H1 (cell line): ENCODE results near the gene NFATC1. TPM values are rescaled to one million over a fixed set of nuclear protein-coding genes. Genes with fewer than 3 reads are reported as not detected.

ENCODE experiments used
- CTCF ChIA-PET: fragments of 300-600 bp; sonication (Branson Sonifier 250); formaldehyde crosslinking; loops from one replicate; lab custom pipeline; 2021; ENCODE audit not compliant: partially characterized antibody; lab: Charles Lee
- POLR2A ChIA-PET: fragments of 300-600 bp; sonication (Branson Sonifier 250); formaldehyde crosslinking; loops from one replicate; lab custom pipeline; 2021; ENCODE audit warnings: inconsistent platforms; ENCODE audit not compliant: partially characterized antibody; lab: Charles Lee
- DNase-seq, 2 experiments: peaks; one replicate each; pipeline versions ENCODE4 v3.0.0 to v3.0.0-alpha.2; 2010 to 2022; ENCODE audit warnings: low spot score in 2 of 2, low read depth in 1 of 2, mixed read lengths in 1 of 2
- FAIRE-seq: peaks from 2 replicates; lab custom pipeline; 2011; peaks lifted over from hg19 to GRCh38; lab: Jason Lieb, UNC
- H2AFZ ChIP-seq: 2 replicates; pipeline ENCODE4 v1.8.1; 2012; ENCODE audit warnings: low read length, inconsistent platforms
- H2AK5ac ChIP-seq: 2 replicates; pipeline ENCODE4 v1.6.1; 2013; ENCODE audit warnings: low read depth, low read length
- H2BK120ac ChIP-seq: replicated peaks from 2 replicates; pipeline ENCODE3; 2013; ENCODE audit warnings: low read depth, low read length, inconsistent platforms
- H2BK12ac ChIP-seq: 2 replicates; pipeline ENCODE4 v1.6.1; 2013; ENCODE audit warnings: low read depth, low read length
- H2BK15ac ChIP-seq: 2 replicates; pipeline ENCODE4 v1.6.1; 2013; ENCODE audit warnings: low read length
- H2BK20ac ChIP-seq: 2 replicates; pipeline ENCODE4 v1.6.1; 2013; ENCODE audit warnings: low read length
- H2BK5ac ChIP-seq: 2 replicates; pipeline ENCODE4 v1.6.1; 2013; ENCODE audit warnings: low read depth, low read length
- H3K14ac ChIP-seq: 2 replicates; pipeline ENCODE4 v1.6.1; 2013; ENCODE audit warnings: inconsistent platforms; ENCODE audit not compliant: insufficient read length
- H3K18ac ChIP-seq: 2 replicates; pipeline ENCODE4 v1.6.1; 2013; ENCODE audit warnings: low read length; ENCODE audit errors: extremely low read depth
- H3K23ac ChIP-seq: 2 replicates; pipeline ENCODE4 v1.6.1; 2013; ENCODE audit warnings: inconsistent platforms; ENCODE audit not compliant: insufficient read length
- H3K23me2 ChIP-seq: 2 replicates; pipeline ENCODE4 v1.6.1; 2013; ENCODE audit warnings: low read depth, low read length
- H3K27ac ChIP-seq: 2 replicates; pipeline ENCODE4 v1.6.1; 2011; ENCODE audit warnings: low read depth, low read length, inconsistent platforms
- H3K27me3 ChIP-seq, 4 experiments: replicated peaks in 1 of 4; 1 replicate in 1 of 4; 2 replicates in 3 of 4; pipeline versions ENCODE4 v1.6.1 to v1.8.1; 2011 to 2013; ENCODE audit warnings: low read length in 3 of 4, mild to moderate bottlenecking in 3 of 4, inconsistent platforms in 2 of 4, mixed read lengths in 2 of 4, moderate library complexity in 1 of 4; ENCODE audit not compliant: control insufficient read depth in 3 of 4, insufficient read depth in 3 of 4; ENCODE audit errors: extremely low read depth in 1 of 4
- H3K36me3 ChIP-seq, 4 experiments: 2 replicates each; pipeline versions ENCODE4 v1.6.1 to v1.8.1; 2011 to 2013; ENCODE audit warnings: mild to moderate bottlenecking in 4 of 4, low read length in 3 of 4, moderate library complexity in 2 of 4, control low read depth in 1 of 4, inconsistent platforms in 1 of 4; ENCODE audit not compliant: insufficient read depth in 4 of 4, control insufficient read depth in 2 of 4
- H3K4ac ChIP-seq: replicated peaks from 2 replicates; pipeline ENCODE3; 2013; ENCODE audit warnings: low read length, low read depth, mixed read lengths, inconsistent platforms; ENCODE audit not compliant: insufficient read length
- H3K4me1 ChIP-seq, 4 experiments: replicated peaks in 1 of 4; 1 replicate in 1 of 4; 2 replicates in 3 of 4; pipeline versions ENCODE4 v1.6.1 to v1.8.1; 2011 to 2013; ENCODE audit warnings: low read length in 3 of 4, inconsistent platforms in 2 of 4, mixed read lengths in 1 of 4; ENCODE audit not compliant: insufficient read depth in 4 of 4, control insufficient read depth in 3 of 4
- H3K4me2 ChIP-seq, 2 experiments: 2 replicates each; pipeline versions ENCODE4 v1.6.1 to v1.8.1; 2011 to 2013; ENCODE audit warnings: low read depth in 2 of 2, low read length in 2 of 2, control low read depth in 1 of 2, inconsistent platforms in 1 of 2, mild to moderate bottlenecking in 1 of 2; ENCODE audit not compliant: insufficient read depth in 1 of 2
- H3K4me3 ChIP-seq, 4 experiments: fragments of 200-600, 300-600 bp in 1 of 4; sonication (generic), shearing (Covaris generic), sonication (Bioruptor Twin) in 1 of 4; 2 replicates each; pipeline versions ENCODE4 v1.5.1 to v1.8.1; 2011 to 2016; ENCODE audit warnings: low read length in 4 of 4, low read depth in 3 of 4, control low read depth in 2 of 4, inconsistent platforms in 2 of 4, mild to moderate bottlenecking in 2 of 4, mixed read lengths in 1 of 4, moderate library complexity in 1 of 4; ENCODE audit not compliant: insufficient read depth in 2 of 4; ENCODE audit errors: extremely low read depth in 1 of 4
- H3K56ac ChIP-seq: replicated peaks from 2 replicates; pipeline ENCODE3; 2013; ENCODE audit warnings: low read depth, mild to moderate bottlenecking, mixed read lengths, low read length, inconsistent platforms; ENCODE audit not compliant: insufficient read length
- H3K79me1 ChIP-seq: 2 replicates; pipeline ENCODE4 v1.6.1; 2013; ENCODE audit warnings: low read depth, low read length, control low read depth
- H3K79me2 ChIP-seq, 2 experiments: 2 replicates each; pipeline versions ENCODE4 v1.6.1 to v1.8.1; 2012 to 2013; ENCODE audit warnings: low read length in 2 of 2, mild to moderate bottlenecking in 2 of 2, inconsistent platforms in 1 of 2; ENCODE audit not compliant: insufficient read depth in 2 of 2, control insufficient read depth in 1 of 2
- H3K9ac ChIP-seq, 4 experiments: replicated peaks in 1 of 4; 1 replicate in 1 of 4; 2 replicates in 3 of 4; pipeline versions ENCODE4 v1.6.1 to v1.8.1; 2011 to 2013; ENCODE audit warnings: low read depth in 3 of 4, low read length in 3 of 4, control low read depth in 2 of 4, mild to moderate bottlenecking in 2 of 4, moderate library complexity in 2 of 4, inconsistent platforms in 1 of 4; ENCODE audit errors: extremely low read depth in 1 of 4
- H3K9me3 ChIP-seq, 2 experiments: 2 replicates each; pipeline versions ENCODE4 v1.6.1 to v1.8.1; 2012 to 2013; ENCODE audit warnings: mild to moderate bottlenecking in 2 of 2, moderate library complexity in 2 of 2, control low read depth in 1 of 2, inconsistent platforms in 1 of 2, low read depth in 1 of 2, low read length in 1 of 2, mixed read lengths in 1 of 2; ENCODE audit not compliant: insufficient read depth in 2 of 2
- H4K20me1 ChIP-seq, 2 experiments: replicated peaks in 1 of 2; 2 replicates each; pipeline versions ENCODE3 to v1.8.1; 2011 to 2013; ENCODE audit warnings: inconsistent platforms in 2 of 2, low read length in 2 of 2, mild to moderate bottlenecking in 1 of 2; ENCODE audit not compliant: insufficient read depth in 2 of 2, control insufficient read depth in 1 of 2
- H4K5ac ChIP-seq: 2 replicates; pipeline ENCODE4 v1.6.1; 2013; ENCODE audit warnings: low read length, low read depth, mixed read lengths, inconsistent platforms; ENCODE audit not compliant: insufficient read length
- H4K8ac ChIP-seq: 2 replicates; pipeline ENCODE4 v1.8.0; 2013; ENCODE audit warnings: mild to moderate bottlenecking, moderate library complexity, low read length, inconsistent platforms; ENCODE audit not compliant: insufficient read depth; ENCODE audit errors: extremely low read depth
- H4K91ac ChIP-seq: replicated peaks from 2 replicates; pipeline ENCODE3; 2013; ENCODE audit warnings: low read length, mixed read lengths, inconsistent platforms; ENCODE audit not compliant: insufficient read length
- BCL11A ChIP-seq, 2 experiments: IDR thresholded peaks; one replicate each; pipeline ENCODE4 v1.6.1; 2011; ENCODE audit warnings: low read depth in 2 of 2, low read length in 2 of 2, mild to moderate bottlenecking in 2 of 2
- CHD1 ChIP-seq: IDR thresholded peaks from 2 replicates; pipeline ENCODE4 v1.6.1; 2012; ENCODE audit warnings: low read depth, low read length, improper control_type of control experiment
- EGR1 ChIP-seq: IDR thresholded peaks from 2 replicates; pipeline ENCODE4 v1.6.1; 2011; ENCODE audit warnings: low read depth, low read length, borderline replicate concordance
- SIRT6 ChIP-seq: IDR thresholded peaks from one replicate; pipeline ENCODE4 v1.7.1; 2012; ENCODE audit warnings: low read length, inconsistent platforms
- SP4 ChIP-seq: IDR thresholded peaks from 2 replicates; pipeline ENCODE4 v1.6.1; 2012; ENCODE audit warnings: low read length, inconsistent platforms
- WGBS, 2 experiments: shearing (Covaris generic) in 1 of 2; methylation state at CpG; one replicate each; pipeline versions ENCODE4 v1.1.6 to v1.1.7; 2013 to 2015; ENCODE audit warnings: low lambda C conversion rate in 2 of 2, mixed read lengths in 2 of 2, inconsistent platforms in 1 of 2, low coverage in 1 of 2, missing lambda C conversion rate in 1 of 2; ENCODE audit not compliant: insufficient replicate concordance in 2 of 2, insufficient coverage in 1 of 2, insufficient read length in 1 of 2; ENCODE audit errors: extremely low coverage in 1 of 2, missing lambda C conversion rate in 1 of 2; 5-methylcytosine and 5-hydroxymethylcytosine counted together
- polyA plus RNA-seq, 7 experiments: library from polyadenylated mRNA; depleted of rRNA in 3 of 7; stranded (reverse) in 5 of 7; unstranded in 2 of 7; fragments of >200 nt in 5 of 7; fragments of 200-250 nt in 2 of 7; gene quantifications; 1 replicate in 5 of 7; 2 replicates in 1 of 7; 4 replicates in 1 of 7; pipeline versions ENCODE4 v1.2.1 to v1.2.3, GENCODE V29; 2011 to 2013; ENCODE audit warnings: missing spikeins in 2 of 7, mixed read lengths in 2 of 7
- total RNA-seq: library from RNA; stranded (reverse); fragmentation: NEBNext Ultra II Directional; extraction: Animal tissue kit (Norgen Biotek cat#: 25700); gene quantifications from 2 replicates; pipeline ENCODE4 v1.2.1, GENCODE V29; 2021

The NFATC1 gene
- total and polyA plus RNA-seq, 2 of the 8 experiments (the other 6 are each of a cell fraction or from before 2014, with no cell fraction given), result 2.0 to 6.6 TPM

DNA sequence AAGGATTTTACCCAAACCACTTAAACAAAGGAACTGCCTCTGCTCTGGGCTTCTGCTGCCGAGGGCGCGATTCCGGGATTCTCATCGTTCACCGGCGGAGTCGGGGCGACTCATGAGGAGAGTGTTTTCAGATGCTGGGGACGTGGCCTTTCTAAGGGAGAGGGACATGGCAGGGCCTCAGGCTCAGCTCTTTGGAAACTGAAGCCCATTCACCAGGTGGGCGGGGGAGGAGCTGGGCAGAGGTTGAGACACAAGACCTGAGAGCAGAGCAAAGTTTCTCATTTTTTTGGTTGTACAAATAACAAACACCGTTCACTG is 29.8 kb downstream of the NFATC1 start:
- H3K27me3 ChIP-seq, result no peaks in the 10 kb centered on the region
- H3K18ac ChIP-seq, result no peak overlapping the region
- H2BK15ac ChIP-seq, result no peak overlapping the region
- no peak for FAIRE-seq
- H4K5ac ChIP-seq, result no peak overlapping the region
- H3K56ac ChIP-seq, result no peak overlapping the region
- CTCF ChIA-PET, result interaction anchor here (0.6 kb wide), 1 partner anchor 32 kb away, joined by 5 read pairs; no protein-coding TSS in a partner anchor
- H2BK5ac ChIP-seq, result no peak overlapping the region
- H3K79me1 ChIP-seq, result no peaks in the 10 kb centered on the region; the same call in 1 of the 2 replicates
- no peak for DNase-seq
- H4K8ac ChIP-seq, result peak overlapping the region; percentile 20; the same call in 1 of the 2 replicates
- H3K4me2 ChIP-seq, result no peak overlapping the region
- no peak for TF ChIP-seq SP4
- no peak for TF ChIP-seq CHD1
- TF ChIP-seq EGR1, result no peak
- no peak for TF ChIP-seq SIRT6
- TF ChIP-seq BCL11A (IDR thresholded peaks at IDR 0.05; ENCODE audit: low read depth in 2 of 2, low read length in 2 of 2), result no peak
- TF ChIP-seq, all 59 proteins: peak for 0
- H3K36me3 ChIP-seq, result no peaks in the 10 kb centered on the region; a peak in 1 of 8 replicates
- no peak overlapping the region for H3K4me3 ChIP-seq
- H4K91ac ChIP-seq, result no peak overlapping the region
- no peak overlapping the region for H2AFZ ChIP-seq
- no peak overlapping the region for H3K14ac ChIP-seq
- no peaks in the 10 kb centered on the region; the same call in 1 of the 2 replicates for H3K23me2 ChIP-seq
- 89% methylated on average over 12 of the region's 12 CpGs; no CpG with 5 or more reads in 1 of the 2 experiments for WGBS, 2 experiments
- no peaks in the 10 kb centered on the region for H3K79me2 ChIP-seq
- no peak overlapping the region for H3K23ac ChIP-seq
- no peaks in the 10 kb centered on the region for H4K20me1 ChIP-seq
- no peaks in the 10 kb centered on the region for H3K4me1 ChIP-seq
- H3K4ac ChIP-seq, result no peak overlapping the region
- no peak overlapping the region for H3K27ac ChIP-seq
- no peaks in the 10 kb centered on the region for H3K9me3 ChIP-seq
- H3K9ac ChIP-seq, result no peak overlapping the region
- H2AK5ac ChIP-seq, result no peak overlapping the region
- no peak overlapping the region for H2BK120ac ChIP-seq
- POLR2A ChIA-PET, result no interaction called here
- H2BK12ac ChIP-seq, result no peak overlapping the region
- no peak overlapping the region for H2BK20ac ChIP-seq
